Measurements from ENCODE around the gene TRIM64.
"Not testable (repeated sequence)": the region's sequence is repeated elsewhere in the genome, so short reads cannot be mapped to it uniquely, and the experiment has no call there.

Gene TRIM64, protein sequence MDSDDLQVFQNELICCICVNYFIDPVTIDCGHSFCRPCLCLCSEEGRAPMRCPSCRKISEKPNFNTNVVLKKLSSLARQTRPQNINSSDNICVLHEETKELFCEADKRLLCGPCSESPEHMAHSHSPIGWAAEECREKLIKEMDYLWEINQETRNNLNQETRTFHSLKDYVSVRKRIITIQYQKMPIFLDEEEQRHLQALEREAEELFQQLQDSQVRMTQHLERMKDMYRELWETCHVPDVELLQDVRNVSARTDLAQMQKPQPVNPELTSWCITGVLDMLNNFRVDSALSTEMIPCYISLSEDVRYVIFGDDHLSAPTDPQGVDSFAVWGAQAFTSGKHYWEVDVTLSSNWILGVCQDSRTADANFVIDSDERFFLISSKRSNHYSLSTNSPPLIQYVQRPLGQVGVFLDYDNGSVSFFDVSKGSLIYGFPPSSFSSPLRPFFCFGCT

GRCh38 chr11:89965737-89966136, at the start of gene TRIM64:
Gene TRIM64, plus strand, starts transcription at chr11:89966037. Its CDS starts 2,467 bp downstream, at chr11:89968504.
- in situ Hi-C loops (cut with HindIII; ENCODE audit: low sequenced_read_pairs); H3K4me3 ChIP-seq (ENCODE audit: low read depth, low read length); DNase-seq (ENCODE audit: low read depth, low spot score): not testable (repeated sequence)

GRCh38 chr11:89922195-89922660, 43.6 kb upstream of the TRIM64 start, which contains the start of gene TRIM49D1:
Gene TRIM49D1, minus strand, starts transcription at chr11:89922245. Its CDS starts 4,535 bp downstream, at chr11:89917710.
- no peak for DNase-seq (ENCODE audit: low read depth, low spot score)
- H3K4me3 ChIP-seq (ENCODE audit: low read depth, low read length): no peak within 1 kb of the TSS
- in situ Hi-C loops (cut with HindIII; ENCODE audit: low sequenced_read_pairs): no loop called here
- TF ChIP-seq, protein P1, sequence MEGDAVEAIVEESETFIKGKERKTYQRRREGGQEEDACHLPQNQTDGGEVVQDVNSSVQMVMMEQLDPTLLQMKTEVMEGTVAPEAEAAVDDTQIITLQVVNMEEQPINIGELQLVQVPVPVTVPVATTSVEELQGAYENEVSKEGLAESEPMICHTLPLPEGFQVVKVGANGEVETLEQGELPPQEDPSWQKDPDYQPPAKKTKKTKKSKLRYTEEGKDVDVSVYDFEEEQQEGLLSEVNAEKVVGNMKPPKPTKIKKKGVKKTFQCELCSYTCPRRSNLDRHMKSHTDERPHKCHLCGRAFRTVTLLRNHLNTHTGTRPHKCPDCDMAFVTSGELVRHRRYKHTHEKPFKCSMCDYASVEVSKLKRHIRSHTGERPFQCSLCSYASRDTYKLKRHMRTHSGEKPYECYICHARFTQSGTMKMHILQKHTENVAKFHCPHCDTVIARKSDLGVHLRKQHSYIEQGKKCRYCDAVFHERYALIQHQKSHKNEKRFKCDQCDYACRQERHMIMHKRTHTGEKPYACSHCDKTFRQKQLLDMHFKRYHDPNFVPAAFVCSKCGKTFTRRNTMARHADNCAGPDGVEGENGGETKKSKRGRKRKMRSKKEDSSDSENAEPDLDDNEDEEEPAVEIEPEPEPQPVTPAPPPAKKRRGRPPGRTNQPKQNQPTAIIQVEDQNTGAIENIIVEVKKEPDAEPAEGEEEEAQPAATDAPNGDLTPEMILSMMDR (IDR thresholded peaks at IDR 0.05; ENCODE audit: low read depth, low read length): no peak

GRCh38 chr11:89923764-89924163, 42.1 kb upstream of the TRIM64 start, which contains the start of gene TRIM49D2:
Gene TRIM49D2, plus strand, starts transcription at chr11:89924064. Its CDS starts 2,698 bp downstream, at chr11:89926762.
- in situ Hi-C loops (cut with HindIII; ENCODE audit: low sequenced_read_pairs); H3K4me3 ChIP-seq (ENCODE audit: low read depth, low read length); DNase-seq (ENCODE audit: low read depth, low spot score): not testable (repeated sequence)

DNA sequence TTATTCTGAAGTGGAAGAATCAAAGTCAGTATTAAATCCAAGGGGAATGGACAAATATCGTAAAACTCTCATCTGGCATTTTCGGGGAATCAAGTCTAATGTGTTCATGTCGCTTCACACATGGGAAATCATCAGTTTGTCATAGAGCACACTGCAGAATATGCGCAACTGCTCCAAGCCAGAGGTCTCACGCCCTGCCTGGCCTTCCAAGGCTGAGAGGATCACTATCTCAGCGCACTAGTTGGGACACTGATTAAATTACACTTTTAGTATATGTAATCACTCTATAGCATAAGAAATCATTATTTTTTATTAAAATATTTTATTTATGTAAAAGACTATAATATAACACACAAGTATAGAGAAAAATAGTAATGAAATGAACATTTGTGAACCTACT, 5.0 kb upstream of the TRIM64 start:
- H3K4me3 ChIP-seq (ENCODE audit: low read depth, low read length); DNase-seq (ENCODE audit: low read depth, low spot score); in situ Hi-C loops (cut with HindIII; ENCODE audit: low sequenced_read_pairs): not testable (repeated sequence)

Measured in astrocyte of the spinal cord (primary cell).